Lung microvascular endothelial cell (primary cell): ENCODE results near the gene ITSN2. TPM values are rescaled to one million over a fixed set of nuclear protein-coding genes. Genes with fewer than 3 reads are reported as not detected.
A peak's percentile ranks its signal among the peaks of the same experiment; 100 is the strongest.

Experiments used
- DNase-seq, 2 donors: peaks; one replicate each; pipeline versions ENCODE4 v3.0.0 to v3.0.0-alpha.2; 2010; ENCODE audit warnings: low read depth in 2 of 2
- total RNA-seq: library from RNA; depleted of rRNA; stranded (reverse); fragments of >200 nt; gene quantifications from 2 replicates; pipeline ENCODE4 v1.2.1, GENCODE V29; 2014

ITSN2 gene
- total RNA-seq, 1 donor from 2014 or later: 39.7 TPM

GRCh38 chr2:24272161-24272802 lies 88.1 kb downstream of the ITSN2 start:
- DNase-seq: peak; percentile 42 to 67

GRCh38 chr2:24269265-24269664 lies 91.1 kb downstream of the ITSN2 start:
- DNase-seq: peak in 1 of 2 donors; percentile 86

- no peak for DNase-seq
These were observed 95.1 kb downstream of the ITSN2 start for GRCh38 chr2:24265212-24265611.

DNA sequence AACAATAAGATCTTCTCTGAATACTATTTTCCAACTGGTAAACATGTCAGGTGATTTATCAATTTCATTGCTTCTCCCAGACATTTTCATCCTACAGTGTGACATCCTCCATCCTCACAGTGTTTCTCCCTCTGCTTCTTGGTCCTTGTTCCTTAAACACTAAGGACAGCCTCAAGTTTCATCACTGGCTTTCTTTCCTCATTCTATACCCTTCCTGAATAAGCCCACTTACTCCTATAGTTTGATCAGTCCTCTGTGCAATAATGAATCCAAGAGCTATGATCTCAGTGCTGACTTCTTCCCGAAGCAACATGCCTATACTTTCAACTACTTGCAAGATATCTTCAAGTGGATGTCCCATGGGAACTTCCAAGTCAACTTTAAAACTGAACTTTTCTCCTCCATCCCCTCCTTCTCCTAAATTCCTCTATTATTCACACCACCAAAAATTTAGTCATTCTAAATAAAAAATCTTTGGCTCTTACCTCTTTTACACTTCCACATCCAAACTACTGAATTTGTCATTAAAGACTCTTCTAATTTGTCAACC lies 97.8 kb downstream of the ITSN2 start:
- DNase-seq: no peak

- peak in 1 of 2 donors; percentile 46 for DNase-seq
These were observed 98.9 kb downstream of the ITSN2 start for GRCh38 chr2:24261441-24261840.

DNA sequence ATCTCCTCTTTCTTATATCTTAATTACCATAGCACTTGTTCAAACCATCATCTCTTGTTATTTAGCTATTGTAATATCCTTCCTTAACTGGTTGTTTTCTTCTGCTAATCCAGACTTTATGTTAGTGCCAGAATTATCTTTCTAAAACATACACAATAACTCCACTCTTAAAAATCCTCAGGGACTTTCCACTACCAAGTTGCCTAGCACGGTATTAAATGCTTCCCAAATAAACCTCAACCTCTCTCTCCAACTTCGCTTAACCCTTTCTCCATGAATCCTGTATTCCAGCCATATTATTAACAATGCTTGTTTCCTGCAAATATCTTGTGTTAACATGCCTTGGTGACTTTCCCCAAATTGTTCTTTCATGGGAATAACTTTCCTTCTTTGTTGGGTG lies 101.0 kb downstream of the ITSN2 start:
- DNase-seq: peak in 1 of 2 donors; percentile 12

DNA sequence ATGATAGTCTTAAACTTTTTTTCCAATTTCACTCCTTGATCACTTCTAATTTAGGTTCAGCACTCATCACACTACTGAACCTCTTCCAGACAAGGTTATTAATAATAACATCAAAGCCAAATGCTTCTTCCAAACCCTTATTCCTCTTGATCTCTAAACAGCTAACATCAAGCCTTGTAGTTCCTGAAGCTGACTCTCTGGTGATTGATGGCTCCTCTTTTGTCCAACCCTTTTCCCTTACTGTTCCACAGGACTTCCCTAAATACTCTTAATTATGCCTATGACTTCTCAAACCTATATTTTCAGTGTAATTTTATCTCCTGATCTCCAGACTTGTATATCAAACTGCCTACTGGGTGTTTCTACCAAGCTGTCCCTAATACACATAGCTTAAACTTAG lies 101.6 kb downstream of the ITSN2 start:
- DNase-seq: peak in 1 of 2 donors; percentile 24

DNA sequence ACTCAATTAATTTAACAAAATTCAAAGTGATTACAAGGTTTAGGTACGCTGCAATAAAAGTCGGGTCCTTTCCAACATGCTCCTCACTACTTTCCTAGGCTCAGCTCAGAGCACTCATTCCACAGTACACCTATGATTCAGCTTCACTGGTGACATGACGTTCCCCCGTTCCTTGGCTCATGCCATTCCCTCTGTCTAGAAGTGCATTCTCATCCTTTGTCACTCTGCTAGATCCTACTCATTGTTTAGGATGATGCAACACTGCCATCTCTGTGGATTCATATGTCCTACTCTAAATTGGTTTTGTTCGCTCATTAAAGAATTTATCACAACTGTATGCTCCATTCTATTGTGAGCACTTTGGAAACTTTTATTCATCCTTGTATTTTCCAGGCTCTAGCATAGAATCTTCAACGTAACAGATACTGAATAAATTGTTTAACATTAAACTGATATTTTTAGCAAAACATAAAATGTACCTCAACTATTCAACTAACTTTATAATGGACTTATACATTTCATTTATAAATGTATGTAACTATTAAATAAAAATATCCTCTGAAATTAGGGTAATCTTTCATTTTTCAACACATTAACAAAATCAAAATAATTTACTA lies 106.9 kb downstream of the ITSN2 start:
- no peak for DNase-seq

DNA sequence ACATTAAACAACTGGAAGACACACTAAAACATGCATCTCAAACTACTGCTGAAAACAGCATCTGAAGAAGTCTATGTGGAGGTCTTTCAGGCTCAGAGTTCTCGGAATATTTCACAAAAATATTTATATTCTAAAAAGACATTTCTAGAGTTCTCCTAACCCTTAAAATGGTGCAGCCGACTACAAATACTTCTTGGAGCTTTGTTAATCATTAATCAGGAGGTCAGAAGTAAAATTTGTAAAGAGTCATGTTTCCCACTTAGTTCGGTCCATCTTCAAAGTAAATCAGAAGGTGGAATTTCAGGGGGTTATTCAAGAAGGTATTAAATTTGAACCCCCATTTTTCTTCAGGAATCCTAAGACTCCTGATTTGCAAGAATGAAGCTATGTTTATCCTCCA lies 112.7 kb downstream of the ITSN2 start:
- no peak for DNase-seq

DNA sequence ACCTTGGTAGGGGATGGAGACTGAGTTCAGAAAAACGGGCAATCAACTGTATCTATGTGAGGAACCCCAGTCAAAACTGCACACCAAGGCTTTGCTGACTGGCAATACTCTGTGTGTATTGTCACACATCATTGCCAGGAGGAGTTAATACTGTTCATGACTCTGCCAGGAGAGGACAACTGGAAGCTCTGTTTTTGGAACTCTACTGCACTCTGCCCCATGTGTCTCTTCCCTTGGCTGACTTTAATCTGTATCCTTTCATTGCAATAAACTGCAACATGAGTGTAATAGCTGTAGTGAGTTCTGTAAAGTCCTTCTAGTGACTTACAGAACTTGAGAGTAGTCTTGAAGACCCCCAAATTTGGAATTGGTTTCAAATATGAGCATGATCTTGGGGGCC lies 113.2 kb downstream of the ITSN2 start:
- no peak for DNase-seq

- DNase-seq: no peak
These were observed 114.2 kb downstream of the ITSN2 start for GRCh38 chr2:24245986-24246776.

DNA sequence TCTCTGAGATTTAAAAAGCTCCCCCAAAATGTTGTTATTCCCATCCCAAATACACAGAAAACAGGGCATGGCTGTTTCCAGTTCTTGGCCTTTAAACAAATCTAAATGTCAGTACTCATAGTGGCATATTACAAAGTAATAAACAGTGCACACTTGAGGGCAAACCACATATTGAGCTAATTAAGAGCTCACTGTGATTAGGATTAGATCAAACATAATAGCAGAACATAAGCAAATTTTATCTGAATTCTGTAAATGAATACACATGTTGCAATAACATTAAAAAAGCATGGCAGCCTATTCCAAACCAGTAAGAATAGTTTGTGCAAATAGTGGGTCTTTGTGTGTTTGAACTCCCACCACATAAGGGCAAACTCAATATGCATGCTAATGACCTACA lies 118.8 kb downstream of the ITSN2 start:
- DNase-seq: no peak

GRCh38 chr2:24239553-24239952 lies 120.8 kb downstream of the ITSN2 start:
- DNase-seq: no peak

DNA sequence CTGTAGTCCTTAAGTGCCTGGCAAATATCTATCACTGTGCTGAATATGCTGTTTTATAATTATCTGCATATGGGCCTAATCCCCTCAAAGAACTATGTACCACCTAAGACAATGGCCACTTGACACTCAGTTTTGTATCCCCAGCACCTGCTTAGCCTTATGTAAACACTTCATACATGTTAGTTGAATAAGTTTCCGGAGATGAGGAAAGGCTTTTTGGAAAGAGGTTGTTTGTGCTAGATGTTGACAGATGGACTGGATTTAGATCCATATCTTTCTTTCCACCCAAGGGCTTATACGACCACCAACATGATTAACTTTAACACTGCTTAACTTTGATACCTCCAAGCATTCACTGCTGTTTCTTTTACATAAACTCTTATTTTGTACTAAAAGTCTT lies 122.2 kb downstream of the ITSN2 start:
- DNase-seq: no peak

DNA sequence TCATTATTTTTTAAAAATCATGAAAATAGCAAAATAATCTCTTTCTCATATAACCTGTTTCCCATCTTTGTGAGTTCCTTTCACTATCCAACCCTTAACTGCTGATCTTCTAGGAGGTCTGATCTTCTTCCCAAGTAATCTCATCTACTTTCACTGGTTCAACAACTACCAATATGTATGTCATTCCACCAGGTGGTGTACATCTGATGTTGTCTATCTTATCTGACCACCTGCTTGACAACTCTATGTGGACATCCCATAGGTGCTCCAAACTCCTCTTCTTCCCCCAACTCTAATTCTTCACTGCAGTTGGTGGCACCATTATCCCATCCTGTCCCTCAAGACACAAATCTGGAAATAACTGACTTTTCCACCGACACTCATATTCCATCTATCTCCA lies 123.0 kb downstream of the ITSN2 start:
- peak in 1 of 2 donors; percentile 8 for DNase-seq

DNA sequence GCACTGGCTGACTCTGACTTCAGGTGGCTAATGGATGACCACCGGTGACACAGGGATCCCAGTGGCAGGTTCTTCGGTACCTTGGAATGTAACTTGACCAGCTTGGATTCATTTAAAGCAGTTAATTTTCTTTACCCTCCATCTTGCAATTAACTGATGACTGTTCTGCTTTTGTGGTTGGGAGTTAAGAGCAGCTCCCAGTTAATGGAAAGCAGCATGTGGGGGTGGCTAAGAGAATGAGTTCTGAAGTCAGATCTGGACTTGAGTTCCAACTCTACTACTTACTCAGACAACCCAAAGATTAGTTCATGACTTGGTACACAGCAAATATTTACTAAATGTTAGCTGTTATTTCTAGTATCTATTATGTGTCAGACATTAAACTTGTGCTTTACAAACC lies 127.0 kb downstream of the ITSN2 start:
- DNase-seq: no peak

DNA sequence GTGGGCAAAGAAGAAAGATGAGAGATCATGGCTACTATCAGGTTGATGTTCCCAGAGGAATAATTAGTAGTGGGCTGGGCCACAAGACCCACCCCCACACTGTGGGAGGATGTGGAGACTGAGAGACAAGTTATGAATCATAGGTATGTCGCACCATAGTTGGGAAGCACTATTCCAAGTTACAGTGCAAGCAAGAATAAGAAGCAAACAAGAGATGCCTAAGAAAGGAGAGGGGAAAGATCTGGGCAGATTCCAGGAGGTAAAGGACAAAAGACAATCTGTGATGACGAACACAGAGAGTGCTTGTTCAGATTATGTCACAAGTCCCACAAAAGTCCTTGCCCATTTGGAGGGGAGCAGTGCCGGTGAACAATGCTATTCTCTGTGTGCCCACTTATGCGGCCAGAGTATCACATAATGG lies 128.9 kb downstream of the ITSN2 start:
- no peak for DNase-seq

- DNase-seq: peak; percentile 43 to 58
These were observed 131.9 kb downstream of the ITSN2 start for GRCh38 chr2:24228470-24228869.

GRCh38 chr2:24225499-24226242 lies 134.7 kb downstream of the ITSN2 start:
- no peak for DNase-seq

GRCh38 chr2:24222946-24223345 lies 137.4 kb downstream of the ITSN2 start:
- DNase-seq: no peak

GRCh38 chr2:24221343-24222050 lies 138.8 kb downstream of the ITSN2 start:
- DNase-seq: no peak
